Suprapubic skin (tissue), 4 donors: ENCODE data around the gene VSTM2B. TPM values are rescaled to one million over a fixed set of nuclear protein-coding genes. Genes with fewer than 3 reads are reported as not detected.

ENCODE experiments used
- DNase-seq, 2 donors: peaks; one replicate each; pipeline ENCODE4 v3.0.0-alpha.2; 2019; ENCODE audit warnings: low spot score in 2 of 2
- H3K27ac ChIP-seq: fragments of 200-600 bp; sonication (generic); one replicate; pipeline ENCODE4 v1.5.1; 2019
- H3K27me3 ChIP-seq: fragments of 200-600 bp; sonication (generic); one replicate; pipeline ENCODE4 v1.5.1; 2019
- H3K36me3 ChIP-seq: fragments of 200-600 bp; sonication (generic); one replicate; pipeline ENCODE4 v1.5.1; 2019
- H3K4me1 ChIP-seq: fragments of 200-600 bp; sonication (generic); one replicate; pipeline ENCODE4 v1.5.1; 2019
- H3K4me3 ChIP-seq: fragments of 200-600 bp; sonication (generic); one replicate; pipeline ENCODE4 v1.5.1; 2019; ENCODE audit warnings: mild to moderate bottlenecking
- H3K9me3 ChIP-seq: fragments of 200-600 bp; sonication (generic); one replicate; pipeline ENCODE4 v1.5.1; 2019
- EP300 ChIP-seq: sonication (generic); formaldehyde crosslinking; IDR thresholded peaks from one replicate; pipeline ENCODE4 v1.6.1; 2017; ENCODE audit warnings: antibody characterized with exemption
- POLR2A ChIP-seq, 2 donors: fragments of 450-650 bp; IDR thresholded peaks; one replicate each; pipeline ENCODE4 v1.6.1; 2017; ENCODE audit warnings: antibody characterized with exemption in 2 of 2, mild to moderate bottlenecking in 2 of 2, moderate library complexity in 2 of 2
- POLR2AphosphoS5 ChIP-seq, 3 donors: sonication (generic); formaldehyde crosslinking; IDR thresholded peaks; one replicate each; pipeline ENCODE4 v1.6.1; 2017; ENCODE audit warnings: antibody characterized with exemption in 3 of 3
- WGBS: methylation state at CpG from one replicate; pipeline ENCODE4 v1.1.5; 2018; 5-methylcytosine and 5-hydroxymethylcytosine counted together
- total RNA-seq, 4 donors: library from RNA; depleted of rRNA; stranded (reverse); fragments of >200 nt; gene quantifications; one replicate each; pipeline ENCODE4 v1.1.0, GENCODE V29; 2016
- TF ChIP-seq, protein P1 (sequence below), 2 donors: fragments of 200-600 bp in 1 of 2; fragments of 450-650 bp in 1 of 2; sonication (generic) in 1 of 2; IDR thresholded peaks; one replicate each; pipeline ENCODE4 v1.5.1; 2016 to 2019; ENCODE audit warnings: antibody characterized with exemption in 2 of 2, mild to moderate bottlenecking in 1 of 2, moderate library complexity in 1 of 2

Gene VSTM2B
- total RNA-seq, 4 donors from 2014 or later = not detected

- no peaks in the 10 kb centered on the region for H3K4me1 ChIP-seq
- WGBS = 95% methylated on average over 3 of the region's 3 CpGs
- no peak for DNase-seq
- TF ChIP-seq POLR2AphosphoS5 (IDR thresholded peaks at IDR 0.05) = no peak
- H3K9me3 ChIP-seq = no peaks in the 10 kb centered on the region
- H3K4me3 ChIP-seq = no peak overlapping the region
- no peak overlapping the region for H3K27ac ChIP-seq
- H3K27me3 ChIP-seq = peaks cover 65% of the 10 kb centered on the region
- no peaks in the 10 kb centered on the region for H3K36me3 ChIP-seq
Measured at GRCh38 chr19:29591670-29592069, 65.9 kb downstream of the VSTM2B start.

- no peak for DNase-seq
- Histone ChIP-seq H3K27ac (no peak overlapping the region), H3K4me3 (no peak overlapping the region), H3K27me3 (peaks cover 70% of the 10 kb centered on the region), H3K4me1 (no peaks in the 10 kb centered on the region), H3K36me3 (no peaks in the 10 kb centered on the region), H3K9me3 (no peaks in the 10 kb centered on the region)
- WGBS = 80% methylated on average over 6 of the region's 6 CpGs
- TF ChIP-seq, protein P1, sequence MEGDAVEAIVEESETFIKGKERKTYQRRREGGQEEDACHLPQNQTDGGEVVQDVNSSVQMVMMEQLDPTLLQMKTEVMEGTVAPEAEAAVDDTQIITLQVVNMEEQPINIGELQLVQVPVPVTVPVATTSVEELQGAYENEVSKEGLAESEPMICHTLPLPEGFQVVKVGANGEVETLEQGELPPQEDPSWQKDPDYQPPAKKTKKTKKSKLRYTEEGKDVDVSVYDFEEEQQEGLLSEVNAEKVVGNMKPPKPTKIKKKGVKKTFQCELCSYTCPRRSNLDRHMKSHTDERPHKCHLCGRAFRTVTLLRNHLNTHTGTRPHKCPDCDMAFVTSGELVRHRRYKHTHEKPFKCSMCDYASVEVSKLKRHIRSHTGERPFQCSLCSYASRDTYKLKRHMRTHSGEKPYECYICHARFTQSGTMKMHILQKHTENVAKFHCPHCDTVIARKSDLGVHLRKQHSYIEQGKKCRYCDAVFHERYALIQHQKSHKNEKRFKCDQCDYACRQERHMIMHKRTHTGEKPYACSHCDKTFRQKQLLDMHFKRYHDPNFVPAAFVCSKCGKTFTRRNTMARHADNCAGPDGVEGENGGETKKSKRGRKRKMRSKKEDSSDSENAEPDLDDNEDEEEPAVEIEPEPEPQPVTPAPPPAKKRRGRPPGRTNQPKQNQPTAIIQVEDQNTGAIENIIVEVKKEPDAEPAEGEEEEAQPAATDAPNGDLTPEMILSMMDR (IDR thresholded peaks at IDR 0.05) = no peak
- no peak for TF ChIP-seq EP300
- no peak for TF ChIP-seq POLR2A (IDR thresholded peaks at IDR 0.05)
- TF ChIP-seq POLR2AphosphoS5 (IDR thresholded peaks at IDR 0.05) = no peak
Measured at GRCh38 chr19:29593869-29594268, 68.1 kb downstream of the VSTM2B start.

- Histone ChIP-seq H3K27ac (no peak overlapping the region), H3K27me3 (peaks cover 53% of the 10 kb centered on the region), H3K4me3 (no peak overlapping the region), H3K9me3 (no peaks in the 10 kb centered on the region), H3K36me3 (no peaks in the 10 kb centered on the region), H3K4me1 (no peaks in the 10 kb centered on the region)
- no peak for DNase-seq
- no peak for TF ChIP-seq POLR2A (IDR thresholded peaks at IDR 0.05)
- TF ChIP-seq POLR2AphosphoS5 (IDR thresholded peaks at IDR 0.05) = no peak
- TF ChIP-seq, protein P1 (IDR thresholded peaks at IDR 0.05) = no peak
- TF ChIP-seq EP300 = no peak
- 29% methylated on average over 10 of the region's 10 CpGs for WGBS
Measured at GRCh38 chr19:29596080-29596727, 70.4 kb downstream of the VSTM2B start.

DNA sequence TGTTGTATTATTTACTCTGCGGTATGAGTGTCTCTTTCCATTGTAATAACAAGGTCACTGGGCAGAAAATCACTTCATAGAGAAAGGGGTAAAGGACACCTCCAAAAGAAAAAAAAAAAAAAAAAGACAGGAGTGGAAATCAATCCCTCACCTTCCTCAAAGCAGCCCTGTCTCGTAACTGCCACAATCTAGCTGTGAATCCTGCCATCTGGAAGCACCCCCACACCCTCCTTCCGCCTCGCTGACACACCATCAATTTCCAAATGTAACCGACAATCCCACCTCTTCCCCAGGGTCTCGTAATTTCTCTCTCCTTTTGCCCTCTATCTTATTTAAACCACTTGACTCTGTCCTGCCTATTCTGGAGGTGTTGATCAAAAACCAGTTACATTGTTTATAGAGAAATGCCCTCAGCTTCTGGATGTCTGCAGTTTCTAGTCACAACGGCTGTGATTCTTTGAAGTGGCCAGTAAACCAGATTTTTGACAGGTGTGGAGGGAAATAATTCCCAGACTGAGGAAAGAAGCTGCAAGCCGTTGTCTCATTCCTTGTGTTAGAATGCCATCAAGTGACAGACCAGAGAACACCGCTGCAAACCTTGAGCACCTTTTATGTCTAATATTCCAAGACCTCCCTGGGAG, 71.2 kb downstream of the VSTM2B start:
- H3K4me1 ChIP-seq = no peaks in the 10 kb centered on the region
- no peak overlapping the region for H3K27ac ChIP-seq
- H3K9me3 ChIP-seq = no peaks in the 10 kb centered on the region
- DNase-seq = no peak
- peaks cover 45% of the 10 kb centered on the region for H3K27me3 ChIP-seq
- no peak overlapping the region for H3K4me3 ChIP-seq
- TF ChIP-seq POLR2AphosphoS5 (IDR thresholded peaks at IDR 0.05) = no peak
- no peak for TF ChIP-seq POLR2A (IDR thresholded peaks at IDR 0.05)
- no peak for TF ChIP-seq EP300
- TF ChIP-seq, protein P1 (IDR thresholded peaks at IDR 0.05) = no peak
- WGBS = 27% methylated on average over 9 of the region's 9 CpGs
- no peaks in the 10 kb centered on the region for H3K36me3 ChIP-seq

DNA sequence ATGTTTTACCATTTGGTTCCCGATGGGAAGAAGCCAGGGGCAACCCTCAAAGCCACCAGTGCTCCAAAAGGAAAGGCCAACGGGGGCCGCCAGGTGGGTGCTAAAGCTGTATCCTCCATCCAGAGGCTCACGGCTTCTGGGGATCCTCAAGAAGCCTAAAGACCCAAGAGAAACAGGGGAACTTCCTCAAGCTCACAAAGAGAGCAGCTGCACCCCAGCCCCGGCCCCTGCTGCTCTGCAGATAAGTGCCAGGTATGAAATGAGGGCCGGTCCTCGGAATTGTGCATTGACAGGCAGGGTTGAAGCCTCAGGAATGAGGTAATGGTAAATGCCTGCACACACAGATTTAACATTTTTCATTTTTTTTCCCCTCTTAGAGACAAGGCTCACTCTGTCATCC, 72.2 kb downstream of the VSTM2B start:
- no peaks in the 10 kb centered on the region for H3K9me3 ChIP-seq
- no peak overlapping the region for H3K27ac ChIP-seq
- no peak for DNase-seq
- H3K4me3 ChIP-seq = no peak overlapping the region
- H3K27me3 ChIP-seq = peaks cover 35% of the 10 kb centered on the region
- H3K36me3 ChIP-seq = no peaks in the 10 kb centered on the region
- 42% methylated on average over 7 of the region's 7 CpGs for WGBS
- no peak for TF ChIP-seq POLR2A (IDR thresholded peaks at IDR 0.05)
- TF ChIP-seq EP300 = no peak
- TF ChIP-seq, protein P1 (IDR thresholded peaks at IDR 0.05) = no peak
- TF ChIP-seq POLR2AphosphoS5 (IDR thresholded peaks at IDR 0.05) = no peak
- no peaks in the 10 kb centered on the region for H3K4me1 ChIP-seq
